Left ventricle myocardium inferior (tissue), 1 donor: ENCODE results near the gene EIF4E. TPM values are rescaled to one million over a fixed set of nuclear protein-coding genes. Genes with fewer than 3 reads are reported as not detected.

Source experiments
- DNase-seq: peaks from one replicate; pipeline ENCODE4 v3.0.0-alpha.2; 2020
- H3K27ac ChIP-seq: fragments of 200-600 bp; replicated peaks from 2 replicates; pipeline ENCODE4 v1.8.0; 2021
- H3K27me3 ChIP-seq: fragments of 200-600 bp; 2 replicates; pipeline ENCODE4 v1.8.0; 2021; ENCODE audit warnings: low read depth
- H3K36me3 ChIP-seq: fragments of 200-600 bp; 2 replicates; pipeline ENCODE4 v1.8.0; 2021
- H3K4me1 ChIP-seq: fragments of 200-600 bp; 2 replicates; pipeline ENCODE4 v1.8.0; 2021
- H3K4me3 ChIP-seq: fragments of 200-600 bp; 2 replicates; pipeline ENCODE4 v1.8.0; 2021; ENCODE audit warnings: mild to moderate bottlenecking, moderate library complexity
- H3K9me3 ChIP-seq: fragments of 200-600 bp; replicated peaks from 2 replicates; pipeline ENCODE4 v1.8.0; 2021
- intact Hi-C: fragments of 100-400 bp; cut with micrococcal nuclease; formaldehyde crosslinking; loops from one replicate; pipeline ENCODE4 v1.11.0; 2022
- total RNA-seq: library from RNA; stranded (reverse); fragmentation: NEBNext Ultra II Directional; extraction: Animal tissue kit (Norgen Biotek cat#: 25700); gene quantifications from one replicate; pipeline ENCODE4 v1.2.1, GENCODE V29; 2021
- TF ChIP-seq, protein P1 (sequence below): fragments of 200-600 bp; IDR thresholded peaks from 2 replicates; pipeline ENCODE4 v1.8.0; 2021; ENCODE audit warnings: antibody characterized with exemption, mild to moderate bottlenecking, borderline replicate concordance
- donor health status: DM: no; HTN: yes; CAD: no; lungs with severe emphysema.

Gene EIF4E
- total RNA-seq, 1 donor from 2014 or later: 56.1 TPM

DNA sequence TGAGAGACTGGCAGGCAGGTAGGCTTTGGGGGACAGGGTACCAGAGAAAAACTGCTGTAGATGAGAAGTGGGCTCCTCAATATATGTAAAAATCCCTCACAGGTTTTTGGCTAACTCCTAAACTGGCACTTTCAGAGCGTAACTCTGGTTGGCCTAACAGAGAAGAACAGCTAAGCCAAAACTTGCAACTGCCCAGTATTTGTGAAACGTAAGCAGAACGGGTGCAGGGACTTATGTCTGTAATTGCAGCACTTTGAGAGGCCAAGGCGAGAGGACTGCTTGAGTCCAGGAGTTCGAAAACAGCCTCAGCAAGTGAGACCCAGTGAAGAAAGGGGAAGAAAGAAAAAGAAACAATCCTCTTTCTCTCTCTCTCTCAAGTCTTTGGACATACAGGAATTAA is 25.0 kb downstream of the EIF4E start:
- Histone ChIP-seq H3K9me3 (no peaks in the 10 kb centered on the region), H3K27ac (no peak overlapping the region), H3K36me3 (peaks cover 17% of the 10 kb centered on the region), H3K4me3 (no peak overlapping the region), H3K27me3 (no peaks in the 10 kb centered on the region), H3K4me1 (peaks cover 63% of the 10 kb centered on the region)
- intact Hi-C loops: no loop called here
- no peak for DNase-seq
- TF ChIP-seq, protein P1, sequence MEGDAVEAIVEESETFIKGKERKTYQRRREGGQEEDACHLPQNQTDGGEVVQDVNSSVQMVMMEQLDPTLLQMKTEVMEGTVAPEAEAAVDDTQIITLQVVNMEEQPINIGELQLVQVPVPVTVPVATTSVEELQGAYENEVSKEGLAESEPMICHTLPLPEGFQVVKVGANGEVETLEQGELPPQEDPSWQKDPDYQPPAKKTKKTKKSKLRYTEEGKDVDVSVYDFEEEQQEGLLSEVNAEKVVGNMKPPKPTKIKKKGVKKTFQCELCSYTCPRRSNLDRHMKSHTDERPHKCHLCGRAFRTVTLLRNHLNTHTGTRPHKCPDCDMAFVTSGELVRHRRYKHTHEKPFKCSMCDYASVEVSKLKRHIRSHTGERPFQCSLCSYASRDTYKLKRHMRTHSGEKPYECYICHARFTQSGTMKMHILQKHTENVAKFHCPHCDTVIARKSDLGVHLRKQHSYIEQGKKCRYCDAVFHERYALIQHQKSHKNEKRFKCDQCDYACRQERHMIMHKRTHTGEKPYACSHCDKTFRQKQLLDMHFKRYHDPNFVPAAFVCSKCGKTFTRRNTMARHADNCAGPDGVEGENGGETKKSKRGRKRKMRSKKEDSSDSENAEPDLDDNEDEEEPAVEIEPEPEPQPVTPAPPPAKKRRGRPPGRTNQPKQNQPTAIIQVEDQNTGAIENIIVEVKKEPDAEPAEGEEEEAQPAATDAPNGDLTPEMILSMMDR: no peak

DNA sequence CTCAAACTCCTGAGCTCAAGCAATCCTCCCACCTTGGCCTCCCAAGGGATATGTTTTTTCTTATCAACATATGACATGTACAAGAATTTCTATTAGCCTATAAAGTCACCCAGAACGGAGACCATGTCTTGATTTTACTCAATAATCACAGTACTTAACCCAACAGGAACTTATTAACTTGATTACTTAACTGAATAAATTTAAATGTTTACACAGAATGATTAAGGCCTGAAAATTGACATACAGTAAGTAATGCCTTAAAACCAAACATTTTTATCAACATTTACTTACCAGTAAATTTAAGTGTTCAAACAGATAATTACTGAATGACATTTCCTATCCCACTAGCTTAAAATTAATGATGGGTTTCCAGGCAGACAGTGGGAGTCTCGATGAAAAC is 25.4 kb downstream of the EIF4E start:
- no peaks in the 10 kb centered on the region for H3K9me3 ChIP-seq
- DNase-seq: no peak
- TF ChIP-seq, protein P1: no peak
- H3K27me3 ChIP-seq: no peaks in the 10 kb centered on the region
- no peak overlapping the region for H3K27ac ChIP-seq
- H3K4me1 ChIP-seq: peaks cover 59% of the 10 kb centered on the region
- intact Hi-C loops: no loop called here
- no peak overlapping the region for H3K4me3 ChIP-seq
- H3K36me3 ChIP-seq: peaks cover 17% of the 10 kb centered on the region

DNA sequence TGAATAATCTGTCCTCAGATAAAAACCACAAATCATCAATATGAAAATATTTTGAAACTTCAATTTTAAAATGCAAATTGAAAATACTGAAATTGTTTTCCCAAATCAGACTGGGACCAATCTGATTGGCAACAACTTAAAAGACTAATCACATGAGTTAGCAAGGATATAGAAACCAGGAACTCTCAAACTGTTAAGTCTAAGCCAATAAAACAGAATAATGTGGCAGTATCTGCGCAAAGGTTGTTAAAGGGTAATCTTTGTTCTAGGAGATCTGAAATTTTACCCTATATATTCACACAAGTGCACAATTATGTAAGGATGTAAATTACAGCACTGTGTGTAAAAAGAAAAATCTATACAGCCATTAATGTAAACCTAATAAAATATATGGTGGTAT is 29.7 kb downstream of the EIF4E start:
- DNase-seq: no peak
- no peak overlapping the region for H3K27ac ChIP-seq
- intact Hi-C loops: no loop called here
- H3K4me3 ChIP-seq: no peak overlapping the region
- peaks cover 19% of the 10 kb centered on the region for H3K4me1 ChIP-seq
- H3K36me3 ChIP-seq: peaks cover 40% of the 10 kb centered on the region
- H3K9me3 ChIP-seq: no peaks in the 10 kb centered on the region
- H3K27me3 ChIP-seq: no peaks in the 10 kb centered on the region
- TF ChIP-seq, protein P1: no peak

DNA sequence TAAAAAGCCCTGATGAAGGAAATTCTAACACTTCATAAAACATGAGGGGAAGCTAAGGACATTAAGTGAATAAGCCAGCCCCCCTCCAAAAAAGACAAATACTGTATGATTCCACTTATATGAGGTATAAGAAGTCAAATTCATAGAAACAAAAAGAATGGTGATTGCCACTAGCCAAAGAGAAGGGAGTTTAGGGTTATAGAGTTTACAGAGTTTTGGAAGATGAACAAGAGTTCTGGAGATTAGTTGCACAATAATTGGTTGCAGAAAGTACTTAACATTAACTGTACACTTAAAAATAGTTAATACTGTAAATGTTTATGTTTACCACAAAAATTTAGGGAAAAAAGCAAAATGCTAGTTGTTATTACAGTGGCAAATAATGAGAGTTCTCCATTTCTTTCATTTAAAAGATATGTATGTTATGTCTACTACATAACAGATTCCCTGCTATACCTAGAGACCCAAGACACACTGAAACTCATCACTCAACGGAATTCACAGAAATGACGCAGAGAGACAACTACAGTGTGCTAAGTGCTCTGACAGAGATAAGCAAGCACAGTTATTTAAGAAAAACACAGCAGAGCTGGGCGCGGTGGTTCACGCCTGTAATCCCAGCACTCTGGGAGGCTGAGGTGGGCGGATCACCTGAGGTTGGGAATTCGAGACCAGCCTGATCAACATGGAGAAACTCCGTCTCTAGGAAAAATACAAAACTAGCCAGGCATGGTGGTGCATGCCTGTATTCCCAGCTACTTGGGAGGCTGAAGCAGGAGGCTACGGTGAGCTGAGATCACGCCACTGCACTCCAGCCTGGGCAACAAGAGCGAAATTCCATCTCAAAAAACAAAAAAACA is 37.2 kb downstream of the EIF4E start:
- Histone ChIP-seq H3K27me3 (no peaks in the 10 kb centered on the region), H3K4me3 (no peak overlapping the region), H3K27ac (no peak overlapping the region), H3K9me3 (no peaks in the 10 kb centered on the region), H3K36me3 (peaks cover 50% of the 10 kb centered on the region), H3K4me1 (peaks cover 14% of the 10 kb centered on the region)
- no peak for DNase-seq
- intact Hi-C loops: no loop called here
- TF ChIP-seq, protein P1: no peak

DNA sequence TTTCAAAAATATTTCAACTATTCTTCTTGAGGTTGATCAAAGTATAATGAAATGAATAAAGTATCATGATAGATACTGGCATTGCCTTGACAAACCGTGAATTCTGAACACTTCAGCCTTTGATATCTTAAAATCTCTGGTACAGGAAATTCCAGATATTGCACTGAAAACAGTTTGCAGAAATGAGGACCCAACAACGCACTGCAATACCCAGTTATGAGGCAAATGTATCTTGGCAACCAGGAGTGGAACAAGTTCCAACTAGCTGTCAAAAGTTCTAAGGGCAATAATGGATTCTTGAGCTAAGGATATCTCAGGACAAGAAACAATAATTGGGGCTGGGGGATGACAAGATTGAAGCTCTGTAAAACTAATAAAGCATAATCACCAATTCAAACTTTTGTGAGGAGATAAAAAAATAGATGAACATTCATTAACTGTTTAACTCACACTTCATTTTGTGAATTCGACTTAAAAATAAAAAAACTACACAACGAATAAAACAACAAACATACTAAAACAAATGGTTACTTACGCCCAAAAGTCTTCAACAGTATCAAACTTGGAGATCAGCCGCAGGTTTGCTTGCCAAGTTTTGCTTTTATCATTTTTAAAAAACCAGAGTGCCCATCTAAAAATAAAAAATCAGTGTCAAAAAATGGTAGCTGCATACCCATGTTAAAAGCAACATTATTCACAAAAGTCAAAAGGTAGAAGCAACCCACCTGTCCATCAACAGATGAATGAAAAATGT is 38.1 kb downstream of the EIF4E start:
- no peak for DNase-seq
- TF ChIP-seq, protein P1: no peak
- Histone ChIP-seq H3K4me3 (no peak overlapping the region), H3K4me1 (peaks cover 14% of the 10 kb centered on the region), H3K27me3 (no peaks in the 10 kb centered on the region), H3K27ac (no peak overlapping the region), H3K36me3 (peaks cover 57% of the 10 kb centered on the region), H3K9me3 (no peaks in the 10 kb centered on the region)
- intact Hi-C loops: no loop called here
